Cardiac atrium fibroblast (primary cell): ENCODE results near the gene ZNF292. TPM values are rescaled to one million over a fixed set of nuclear protein-coding genes. Genes with fewer than 3 reads are reported as not detected.

Experiments
- total RNA-seq: library from RNA; depleted of rRNA; stranded (reverse); fragments of >200 nt; gene quantifications from 2 replicates; pipeline ENCODE4 v1.2.3, GENCODE V29; 2015

Gene ZNF292
- 10.5 and 12.3 TPM in 2 replicates for total RNA-seq

DNA sequence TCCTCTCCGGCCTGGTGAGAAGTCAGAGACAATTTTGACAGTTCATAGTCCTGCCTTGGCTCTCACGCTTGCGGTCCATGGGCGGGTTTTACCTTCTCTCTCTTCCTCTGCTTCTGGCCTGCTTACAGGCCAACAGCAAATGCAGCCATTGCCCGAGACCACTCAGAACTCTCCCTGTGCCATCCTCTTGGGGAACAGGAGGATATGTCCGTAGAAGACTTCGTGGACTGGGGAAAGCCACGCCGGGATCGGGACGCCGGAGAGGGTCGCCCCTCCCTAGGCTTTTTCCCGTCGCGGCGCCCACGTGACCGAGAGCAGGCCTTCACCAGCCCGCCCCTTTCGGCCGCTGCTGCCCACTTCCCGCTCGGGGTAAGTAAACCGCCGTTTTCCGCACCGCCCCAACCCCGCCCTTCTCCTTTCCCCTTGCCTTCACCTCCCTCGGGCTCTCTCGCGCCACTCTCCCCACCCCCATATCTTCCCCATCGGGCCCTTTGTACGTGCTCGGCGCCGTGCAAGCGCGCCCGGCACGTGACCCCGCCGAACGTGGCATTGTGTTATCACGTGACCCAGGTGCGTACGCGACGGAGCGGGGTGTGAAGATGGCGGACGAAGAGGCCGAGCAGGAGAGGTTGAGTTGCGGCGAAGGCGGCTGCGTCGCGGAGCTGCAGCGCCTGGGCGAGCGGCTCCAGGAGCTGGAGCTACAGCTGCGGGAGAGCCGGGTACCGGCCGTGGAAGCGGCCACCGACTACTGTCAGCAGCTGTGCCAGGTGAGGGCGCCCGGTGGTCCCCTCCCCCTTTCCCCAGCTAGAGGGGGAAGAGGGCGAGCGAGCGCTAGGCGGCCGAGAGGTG lies at the start of gene ZNF292:
ZNF292 (plus strand) TSS at position 573 of the 849 bp plus-strand sequence; CDS start at position 600, 27 bp downstream.

Other genes with a start within 250 kb of the ZNF292 start
- gene HTR1E, start 218.0 kb upstream of the ZNF292 start, total RNA-seq: not detected in 2 replicates
- not detected in 2 replicates for gene CGA, start 60.5 kb upstream of the ZNF292 start, total RNA-seq
- gene SMIM8, start 167.0 kb downstream of the ZNF292 start, total RNA-seq: 2.5 and 4.1 TPM in 2 replicates
- gene GJB7, start 173.7 kb downstream of the ZNF292 start, total RNA-seq: not detected in 2 replicates
- gene C6orf163, start 189.2 kb downstream of the ZNF292 start, total RNA-seq: 0.16 and 0.18 TPM in 2 replicates